Bone marrow (tissue), 2 donors: ENCODE data around the gene OR3A2.
A peak's percentile ranks its signal among the peaks of the same experiment; 100 is the strongest.
"Not testable (repeated sequence)": the region's sequence is repeated elsewhere in the genome, so short reads cannot be mapped to it uniquely, and the experiment has no call there.

Experiments
- DNase-seq, 2 donors: peaks; one replicate each; lab custom pipeline; 2025; lab: John Stamatoyannopoulos, UW

Gene OR3A2

DNA sequence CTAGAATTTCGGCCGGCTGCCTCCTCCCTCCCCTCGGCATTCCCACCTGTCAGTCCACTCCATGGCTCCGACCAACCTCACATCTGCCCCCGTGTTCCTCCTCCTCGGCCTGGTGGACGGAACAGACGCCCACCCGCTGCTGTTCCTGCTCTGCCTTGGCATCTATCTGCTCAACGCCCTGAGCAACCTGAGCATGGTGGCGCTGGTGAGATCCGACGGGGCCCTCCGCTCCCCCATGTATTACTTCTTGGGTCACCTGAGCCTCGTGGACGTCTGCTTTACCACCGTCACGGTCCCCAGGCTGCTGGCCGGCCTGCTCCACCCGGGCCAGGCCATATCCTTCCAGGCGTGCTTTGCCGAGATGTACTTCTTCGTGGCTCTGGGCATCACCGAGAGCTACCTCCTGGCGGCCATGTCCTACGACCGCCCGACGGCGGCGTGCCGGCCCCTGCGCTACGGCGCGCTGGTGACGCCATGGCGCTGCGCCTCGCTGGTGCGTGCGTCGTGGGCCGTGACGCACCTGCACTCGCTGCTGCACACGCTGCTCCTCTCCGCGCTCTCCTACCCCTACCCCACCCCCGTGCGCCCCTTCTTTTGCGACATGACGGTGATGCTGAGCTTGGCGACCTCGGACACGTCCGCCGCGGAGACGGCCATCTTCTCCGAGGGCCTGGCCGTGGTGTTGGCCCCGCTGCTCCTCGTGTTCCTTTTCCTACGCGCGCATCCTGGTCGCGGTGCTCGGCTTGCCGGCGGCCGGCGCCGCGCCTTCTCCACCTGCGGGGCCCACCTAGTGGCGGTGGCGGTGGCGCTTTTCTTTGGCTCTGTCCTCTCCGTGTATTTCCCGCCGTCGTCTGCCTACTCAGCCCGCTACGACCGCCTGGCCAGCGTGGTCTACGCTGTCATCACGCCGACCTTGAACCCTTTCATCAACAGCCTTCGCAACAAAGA is at the start of gene OR3A2:
OR3A2 (minus strand) TSS at position 440 of the 948 bp plus-strand sequence.
- DNase-seq = no peak

DNA sequence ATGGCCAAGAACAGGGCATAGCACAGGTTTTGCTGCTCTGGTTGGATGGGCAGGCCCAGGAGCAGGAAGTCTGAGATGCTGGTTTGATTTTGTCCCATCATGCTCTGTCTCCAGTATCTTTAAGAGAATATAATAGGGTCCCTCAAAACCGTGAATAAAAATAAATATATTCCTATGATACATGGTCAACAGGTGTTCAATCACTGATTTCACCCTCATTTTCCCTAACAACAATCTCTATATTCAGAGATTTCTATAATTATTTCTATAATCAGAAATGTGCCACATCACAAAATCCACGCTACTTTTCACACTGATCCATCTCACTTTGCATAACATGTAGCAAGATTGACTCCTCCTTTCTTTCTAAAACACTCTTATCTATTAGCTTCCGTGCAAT is 47.6 kb upstream of the OR3A2 start, which contains the start of gene OR1E2:
OR1E2 (minus strand) TSS at position 101 of the 400 bp plus-strand sequence; CDS start at position 101, 0 bp downstream.
- no peak for DNase-seq

DNA sequence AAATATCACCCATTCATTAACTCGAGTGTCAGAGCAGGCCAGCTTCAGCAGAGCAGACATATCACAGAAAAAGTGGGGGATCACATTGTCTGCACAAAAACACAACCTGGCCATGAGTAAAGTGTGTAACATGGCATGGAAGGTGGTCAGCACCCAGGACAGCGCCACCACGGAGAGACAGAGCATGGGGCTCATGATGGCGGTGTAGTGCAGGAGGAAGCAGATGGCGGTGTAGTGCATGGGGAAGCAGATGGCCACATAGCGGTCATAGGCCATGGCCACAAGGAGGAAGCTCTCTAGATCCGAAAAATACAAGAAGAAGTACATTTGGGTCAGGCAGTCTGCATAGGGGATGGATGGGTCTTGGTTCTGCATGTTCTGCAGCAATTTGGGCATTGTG is 47.1 kb upstream of the OR3A2 start:
- peak in 1 of 2 donors; percentile 41 for DNase-seq

DNA sequence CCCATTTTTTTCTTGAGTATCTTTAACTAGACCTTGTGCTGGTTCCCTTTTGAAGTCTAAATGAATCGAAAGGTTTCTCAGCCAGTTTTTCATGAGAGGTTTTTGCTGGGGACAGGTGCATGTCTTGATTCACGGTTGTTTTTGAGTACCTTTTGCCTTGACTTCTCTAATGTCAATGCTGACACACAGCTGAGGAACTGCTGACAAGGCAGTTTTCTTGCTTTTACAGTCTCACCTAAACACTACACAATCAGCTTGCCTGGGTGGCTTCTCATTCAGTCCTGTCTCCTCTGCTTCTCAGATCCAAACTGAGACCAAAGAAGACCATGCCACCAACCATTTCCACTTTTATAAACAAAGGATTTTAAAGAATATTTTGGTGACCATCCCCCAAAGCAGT is 32.1 kb upstream of the OR3A2 start:
- no peak for DNase-seq

DNA sequence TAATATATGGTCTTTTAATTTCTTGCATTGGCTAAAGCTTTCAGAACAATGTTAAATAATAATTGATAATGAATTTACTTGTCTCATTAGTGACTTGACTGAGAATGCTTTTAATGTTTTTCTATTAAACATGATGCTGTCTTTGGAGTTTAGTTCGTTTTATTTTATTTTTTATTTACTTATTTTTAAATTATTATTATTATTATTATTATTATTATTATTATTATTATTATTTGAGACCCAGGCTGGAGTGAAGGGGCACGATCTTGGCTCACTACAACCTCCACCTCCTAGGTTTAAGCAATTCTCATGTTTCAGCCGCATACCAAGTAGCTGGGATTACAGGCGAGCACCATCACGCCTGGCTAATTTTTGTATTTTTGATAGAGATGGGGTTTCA is 29.5 kb upstream of the OR3A2 start:
- no peak for DNase-seq

- DNase-seq = not testable (repeated sequence)
Measured at GRCh38 chr17:3412216-3412615, 26.1 kb upstream of the OR3A2 start.

- no peak for DNase-seq
Measured at GRCh38 chr17:3411070-3411469, 25.0 kb upstream of the OR3A2 start, which contains the start of gene OR3A3. Gene OR3A3 (plus strand): TSS chr17:3411370.

DNA sequence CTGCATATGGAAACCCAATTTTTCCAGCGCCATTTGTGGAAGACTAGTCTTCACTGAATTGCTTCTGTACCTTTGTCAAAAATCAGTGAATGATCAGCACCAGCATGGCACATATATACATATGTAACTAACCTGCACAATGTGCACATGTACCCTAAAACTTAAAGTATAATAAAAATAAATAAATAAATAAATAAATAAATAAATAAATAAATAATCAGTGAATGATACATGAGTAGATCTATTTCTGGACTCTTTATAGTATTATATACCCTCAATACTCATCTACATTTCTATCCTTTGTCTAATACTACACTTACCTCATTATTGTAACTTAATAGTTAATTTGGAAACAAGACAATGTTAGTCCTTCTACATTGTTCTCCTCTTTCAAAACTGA is 17.7 kb upstream of the OR3A2 start:
- not testable (repeated sequence) for DNase-seq

GRCh38 chr17:3401786-3402185 is 15.7 kb upstream of the OR3A2 start:
- no peak for DNase-seq

GRCh38 chr17:3400055-3400454 is 13.9 kb upstream of the OR3A2 start:
- no peak for DNase-seq

- DNase-seq = no peak
Measured at GRCh38 chr17:3398310-3398709, 12.2 kb upstream of the OR3A2 start, which contains the start of gene OR1E1. Gene OR1E1 (minus strand): TSS chr17:3398410. CDS start chr17:3398410, 0 bp downstream.

DNA sequence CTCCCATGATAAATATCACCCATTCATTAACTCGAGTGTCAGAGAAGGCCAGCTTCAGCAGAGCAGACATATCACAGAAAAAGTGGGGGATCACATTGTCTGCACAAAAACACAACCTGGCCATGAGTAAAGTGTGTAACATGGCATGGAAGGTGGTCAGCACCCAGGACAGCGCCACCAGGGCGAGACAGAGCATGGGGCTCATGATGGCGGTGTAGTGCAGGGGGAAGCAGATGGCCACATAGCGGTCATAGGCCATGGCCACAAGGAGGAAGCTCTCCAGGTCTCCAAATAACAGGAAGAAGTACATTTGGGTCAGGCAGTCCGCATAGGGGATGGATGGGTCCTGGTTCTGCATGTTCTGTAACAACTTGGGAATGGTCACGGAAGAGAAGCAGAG is 11.7 kb upstream of the OR3A2 start:
- DNase-seq = not testable (repeated sequence)

- no peak for DNase-seq
Measured at GRCh38 chr17:3389791-3390190, 3.7 kb upstream of the OR3A2 start.

- DNase-seq = no peak
Measured at GRCh38 chr17:3381957-3382356, 4.2 kb downstream of the OR3A2 start.

GRCh38 chr17:3378321-3378720 is 7.8 kb downstream of the OR3A2 start:
- DNase-seq = no peak

DNA sequence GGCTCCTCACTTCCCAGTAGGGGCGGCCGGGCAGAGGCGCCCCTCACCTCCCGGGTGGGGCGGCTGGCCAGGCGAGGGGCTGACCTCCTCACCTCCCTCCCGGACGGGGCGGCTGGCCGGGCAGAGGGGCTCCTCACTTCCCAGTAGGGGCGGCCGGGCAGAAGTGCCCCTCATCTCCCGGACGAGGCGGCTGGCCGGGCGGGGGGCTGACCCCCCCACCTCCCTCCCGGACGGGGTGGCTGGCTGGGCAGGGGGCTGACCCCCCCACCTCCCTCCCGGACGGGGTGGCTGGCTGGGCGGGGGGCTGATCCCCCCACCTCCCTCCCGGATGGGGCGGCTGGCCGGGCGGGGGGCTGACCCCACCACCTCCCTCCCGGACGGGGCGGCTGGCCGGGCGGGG is 14.9 kb downstream of the OR3A2 start:
- DNase-seq = not testable (repeated sequence)

DNA sequence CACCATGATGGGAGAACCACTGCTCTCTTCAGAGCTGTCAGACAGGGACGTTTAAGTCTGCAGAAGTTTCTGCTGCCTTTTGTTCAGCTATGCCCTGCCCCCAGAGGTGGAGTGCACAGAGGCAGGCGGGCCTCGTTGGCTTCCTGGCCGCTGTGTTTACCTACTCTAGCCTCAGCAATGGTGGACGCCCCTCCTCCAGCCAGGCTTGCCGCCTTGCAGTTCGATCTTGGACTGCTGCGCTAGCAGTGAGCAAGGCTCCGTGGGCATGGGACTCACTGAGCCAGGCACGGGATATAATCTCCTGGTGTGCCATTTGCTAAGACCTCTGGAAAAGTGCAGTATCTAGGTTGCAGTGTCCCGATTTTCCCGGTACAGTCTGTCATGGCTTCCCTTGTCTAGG is 43.3 kb downstream of the OR3A2 start:
- DNase-seq = not testable (repeated sequence)

DNA sequence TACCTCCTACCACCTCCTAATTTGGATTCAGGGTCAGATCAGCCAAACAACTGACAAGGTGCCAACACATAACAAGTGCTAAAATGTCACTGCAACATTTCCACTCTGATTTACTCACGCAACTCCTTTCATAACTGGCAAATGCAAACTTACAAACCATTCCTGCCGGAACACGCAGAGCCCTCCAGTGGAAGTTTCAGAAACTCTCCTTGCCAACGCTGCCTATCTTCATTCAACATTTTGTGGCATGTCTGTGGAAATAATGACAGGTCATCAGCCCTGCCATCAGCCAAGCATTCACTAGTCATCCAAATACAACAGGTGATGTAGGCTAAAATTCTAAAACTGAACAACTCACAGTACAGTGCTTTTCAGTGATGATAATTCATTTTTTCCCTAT is 50.2 kb downstream of the OR3A2 start:
- no peak for DNase-seq

GRCh38 chr17:3318336-3318735 is 67.8 kb downstream of the OR3A2 start:
- DNase-seq = no peak

DNA sequence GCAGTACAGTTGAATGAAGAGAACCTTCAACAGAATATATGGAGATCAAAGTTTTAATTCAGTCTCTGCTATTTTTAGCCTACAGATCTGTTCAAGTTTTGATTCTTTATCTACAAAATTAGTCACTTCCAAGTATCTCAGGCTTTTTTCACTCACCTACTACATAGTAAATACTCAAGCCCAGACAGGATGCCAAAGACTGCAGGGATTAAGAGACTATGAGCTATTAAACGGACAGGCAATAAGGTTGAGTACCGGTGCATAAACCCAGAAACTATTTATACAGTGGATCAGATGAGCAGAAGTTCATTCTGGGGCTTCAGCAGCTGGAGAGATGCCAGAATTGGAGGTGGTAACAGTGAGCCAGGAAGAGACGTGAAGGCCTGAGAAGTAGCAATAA is 69.3 kb downstream of the OR3A2 start:
- DNase-seq = no peak

DNA sequence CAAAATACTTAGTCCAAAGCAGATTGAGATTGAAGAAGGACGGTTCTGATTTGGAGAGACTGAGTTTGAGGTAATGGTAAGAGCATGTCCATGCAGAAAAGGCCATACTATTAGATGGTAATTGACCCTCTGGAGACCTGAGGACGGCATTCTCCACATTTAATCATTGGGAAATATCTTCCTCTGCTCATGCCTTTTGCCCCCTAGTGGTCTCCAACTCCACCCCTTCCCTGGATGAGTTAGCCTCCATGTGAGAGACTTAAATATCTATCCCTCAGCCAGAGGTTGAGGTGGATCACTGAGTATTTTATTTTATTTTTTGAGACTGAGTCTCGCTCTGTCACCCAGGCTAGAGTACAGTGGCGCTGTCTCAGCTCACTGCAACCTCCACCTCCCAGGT is 77.5 kb downstream of the OR3A2 start:
- no peak for DNase-seq

- no peak for DNase-seq
Measured at GRCh38 chr17:3298260-3298659, 87.8 kb downstream of the OR3A2 start, which contains the start of gene OR3A1. Gene OR3A1 (minus strand): TSS chr17:3298360. CDS start chr17:3292582, 5,778 bp downstream.

DNA sequence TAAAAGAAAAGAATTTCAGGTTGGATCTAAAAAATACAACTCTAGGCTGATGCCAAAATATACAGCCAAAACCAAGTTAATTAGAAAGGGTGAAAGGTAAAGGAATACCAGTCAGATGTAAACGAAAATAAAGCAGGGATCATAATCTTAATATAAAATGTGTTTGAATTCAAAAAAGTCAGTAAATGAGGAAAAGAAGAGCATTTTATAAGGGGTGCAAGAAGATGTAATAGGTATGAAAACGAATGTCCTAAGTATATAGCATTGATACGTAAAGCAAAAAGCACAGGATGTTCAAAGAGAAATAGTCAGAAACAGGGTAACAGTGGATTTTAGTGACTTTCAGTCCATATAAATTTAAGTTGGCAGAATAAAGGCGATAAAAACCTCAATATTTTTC is 90.5 kb downstream of the OR3A2 start:
- DNase-seq = no peak
